GM19193 (cell line): Measurements from ENCODE around the gene SLC47A2.

ENCODE experiments used
- POLR2A ChIP-seq: IDR thresholded peaks from 4 replicates; pipeline ENCODE4 v1.6.1; 2011; ENCODE audit not compliant: insufficient read depth, insufficient read length; ENCODE audit errors: extremely low read depth

The SLC47A2 gene

DNA sequence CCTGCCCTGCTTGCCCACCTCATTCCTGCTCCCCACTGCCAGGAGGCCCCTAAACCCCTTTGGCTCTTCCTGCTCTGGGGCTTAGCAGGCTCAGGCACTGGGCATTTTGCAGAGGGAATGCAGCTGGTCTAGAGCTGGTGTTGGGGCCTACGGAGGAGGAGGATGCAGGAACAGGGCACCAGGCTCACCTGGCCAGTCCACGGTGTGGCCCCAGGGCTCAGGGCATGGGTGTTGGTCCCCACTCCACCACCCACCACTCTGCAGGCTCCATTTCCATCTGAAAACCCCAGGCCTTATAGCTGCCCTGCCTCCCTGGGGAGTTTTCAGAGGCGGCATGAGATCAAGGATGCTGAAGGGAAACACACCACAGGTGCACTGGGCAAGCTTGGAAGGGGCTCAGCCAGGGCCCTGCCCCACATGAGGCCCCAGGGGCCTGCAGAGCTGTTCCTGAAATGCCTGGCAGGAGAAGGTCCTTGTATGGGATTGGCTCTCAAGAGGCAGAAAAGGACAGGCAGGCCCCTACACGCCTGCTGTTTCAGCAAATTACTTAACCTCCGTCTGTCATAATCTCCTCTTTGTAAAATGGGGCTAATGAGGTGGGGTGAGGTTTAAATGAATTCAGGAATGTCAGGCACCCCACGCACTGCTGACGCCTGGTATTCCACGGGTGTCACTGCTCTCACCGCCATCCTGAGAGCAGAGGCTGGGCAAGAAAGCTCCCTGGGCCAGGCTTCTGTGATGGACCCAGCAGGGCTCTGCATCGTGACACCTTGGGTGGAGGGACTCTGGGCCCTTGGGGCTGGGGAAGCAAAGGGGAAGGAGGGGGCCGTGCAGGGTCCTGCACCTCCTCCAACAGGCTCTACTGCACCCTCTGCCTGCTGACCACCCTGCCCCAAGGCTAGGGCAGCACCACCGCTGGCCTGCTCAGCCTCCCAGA is 9.3 kb downstream of the SLC47A2 start:
- no peak for TF ChIP-seq POLR2A

DNA sequence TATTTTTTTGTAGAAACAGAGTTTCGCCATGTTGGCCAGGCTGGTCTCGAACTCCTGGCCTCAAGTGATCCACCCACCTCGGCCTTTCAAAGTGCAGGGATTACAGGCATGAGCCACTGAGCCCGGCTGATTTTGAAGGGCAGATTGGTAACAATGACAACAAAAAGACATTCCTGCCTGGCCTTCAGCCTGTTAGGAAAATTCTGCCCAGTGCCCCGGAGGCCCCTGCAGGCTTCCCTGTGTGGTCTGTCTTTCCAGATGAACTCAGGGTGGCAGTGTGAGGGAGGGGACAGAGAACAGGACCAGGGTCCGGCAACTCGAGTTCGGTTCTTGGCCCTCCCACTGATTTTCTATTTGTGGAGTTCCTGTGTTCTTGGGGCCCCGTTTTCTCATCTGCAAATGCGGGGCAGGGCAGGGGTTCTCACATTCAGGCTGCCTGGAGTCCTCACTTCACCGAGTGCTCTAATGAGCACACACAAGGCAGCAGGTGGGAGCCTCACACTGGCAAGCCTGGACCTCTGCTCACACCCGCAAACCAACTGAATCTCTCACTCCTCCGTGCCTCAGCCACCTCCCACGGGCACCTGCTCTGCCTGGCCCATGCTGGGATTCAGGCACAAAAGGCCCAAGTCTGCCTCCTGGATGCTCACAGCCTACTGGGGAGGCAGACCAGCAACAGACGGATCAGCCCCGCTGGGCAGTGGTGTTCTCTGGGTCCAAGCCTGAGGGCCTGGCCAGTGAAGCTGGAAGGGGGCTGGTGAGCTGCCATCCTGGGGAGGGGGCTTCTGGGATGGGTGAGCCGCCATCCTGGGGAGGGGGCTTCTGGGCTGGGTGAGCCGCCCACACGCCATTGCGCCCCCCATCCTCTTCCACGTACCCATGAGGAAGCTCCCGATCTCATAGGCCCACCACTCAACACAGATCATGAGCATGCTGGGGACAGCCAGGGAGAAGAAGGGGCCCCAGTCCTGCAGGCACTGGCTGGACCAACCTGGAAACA is 10.3 kb downstream of the SLC47A2 start:
- no peak for TF ChIP-seq POLR2A

DNA sequence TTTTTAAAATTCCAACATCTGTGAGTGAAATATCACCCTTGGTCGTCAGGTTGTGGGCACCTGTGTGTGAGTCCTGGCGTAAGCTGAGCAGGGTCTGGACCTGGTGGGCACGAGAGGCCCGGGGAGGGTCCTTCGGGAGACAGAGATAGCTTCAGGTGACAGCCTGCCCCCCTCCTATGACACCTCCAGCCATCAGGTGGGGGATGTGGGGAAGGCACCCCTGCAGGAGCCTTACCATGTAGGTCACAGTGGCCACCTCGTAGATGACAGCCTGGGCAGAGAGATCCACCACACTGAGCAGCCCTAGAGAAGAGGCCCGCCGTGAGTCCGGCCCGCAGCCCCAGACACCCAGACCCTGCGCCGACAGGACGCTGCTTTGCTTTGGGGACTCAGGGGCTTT is 11.2 kb downstream of the SLC47A2 start:
- TF ChIP-seq POLR2A = no peak

DNA sequence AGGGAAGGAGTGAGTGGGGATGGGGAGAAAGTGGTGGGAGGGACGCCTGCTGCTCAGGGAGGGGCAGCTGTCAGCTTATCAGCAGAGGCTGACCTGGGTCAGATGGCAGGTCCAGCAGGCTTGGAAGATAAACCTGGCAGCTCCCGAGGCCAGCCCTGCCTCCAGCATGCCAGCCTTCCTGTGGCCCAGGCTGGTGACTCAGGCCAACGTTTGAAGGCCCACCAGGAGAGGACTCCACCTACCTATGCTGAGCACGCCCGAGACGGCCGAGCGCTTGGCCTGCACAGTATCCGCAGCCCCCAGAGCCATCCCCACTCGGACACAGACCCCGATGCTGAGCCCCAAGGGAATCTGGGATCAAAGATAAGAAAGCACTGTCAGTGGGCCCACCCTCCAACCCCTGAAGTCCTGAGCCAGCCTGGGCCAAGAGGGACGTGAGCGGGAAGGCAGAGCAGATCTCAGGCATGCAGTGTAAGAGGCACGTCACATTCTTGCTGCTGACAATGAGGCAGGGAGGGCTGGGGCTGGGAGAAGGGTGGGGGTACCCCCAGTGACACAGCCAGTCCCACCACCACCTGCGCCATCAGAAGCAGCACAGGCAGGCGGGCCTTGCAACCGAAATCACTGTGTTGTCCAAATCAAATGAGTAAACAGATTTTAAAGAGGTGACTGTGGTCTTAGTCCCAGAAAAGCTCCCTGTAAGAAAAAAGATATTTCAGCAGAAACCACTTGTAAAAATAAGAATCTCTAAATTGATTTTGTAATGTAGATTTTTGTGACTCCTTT is 12.4 kb downstream of the SLC47A2 start:
- no peak for TF ChIP-seq POLR2A

DNA sequence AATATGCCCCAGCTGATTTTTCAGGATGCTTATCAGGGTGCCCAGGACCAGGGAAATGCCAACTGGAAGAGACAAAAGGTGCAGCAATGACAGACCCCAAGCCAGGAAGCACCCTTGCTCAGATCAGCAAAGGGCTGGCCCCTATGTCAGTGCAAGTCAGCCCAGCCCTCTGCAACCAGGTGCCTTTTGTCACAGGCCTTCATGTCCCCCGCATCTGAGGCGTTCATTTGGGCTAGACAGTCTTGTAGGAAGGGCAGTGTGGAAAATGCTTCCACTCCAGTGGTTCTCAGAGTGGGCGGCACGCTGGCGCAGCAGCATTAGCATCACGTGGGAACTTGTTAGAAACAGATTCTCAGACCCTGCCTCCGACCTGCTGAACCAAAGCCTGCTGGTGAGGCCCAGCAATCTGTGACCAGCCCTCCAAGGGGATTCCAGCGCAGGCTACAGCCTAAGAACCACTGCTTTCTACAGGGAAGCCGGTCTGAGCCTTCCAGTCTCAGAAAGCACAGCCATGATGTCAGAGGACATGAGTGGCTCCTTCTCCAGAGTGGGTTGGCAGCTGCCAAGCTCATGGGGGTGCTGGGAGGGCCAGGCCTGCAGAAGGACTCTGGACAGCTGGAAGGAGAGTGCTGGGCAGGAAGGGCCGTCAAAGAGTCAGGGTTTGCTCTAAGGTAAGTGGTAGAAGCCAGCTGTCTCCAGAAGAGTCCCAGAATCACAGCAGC is 13.1 kb downstream of the SLC47A2 start:
- no peak for TF ChIP-seq POLR2A

DNA sequence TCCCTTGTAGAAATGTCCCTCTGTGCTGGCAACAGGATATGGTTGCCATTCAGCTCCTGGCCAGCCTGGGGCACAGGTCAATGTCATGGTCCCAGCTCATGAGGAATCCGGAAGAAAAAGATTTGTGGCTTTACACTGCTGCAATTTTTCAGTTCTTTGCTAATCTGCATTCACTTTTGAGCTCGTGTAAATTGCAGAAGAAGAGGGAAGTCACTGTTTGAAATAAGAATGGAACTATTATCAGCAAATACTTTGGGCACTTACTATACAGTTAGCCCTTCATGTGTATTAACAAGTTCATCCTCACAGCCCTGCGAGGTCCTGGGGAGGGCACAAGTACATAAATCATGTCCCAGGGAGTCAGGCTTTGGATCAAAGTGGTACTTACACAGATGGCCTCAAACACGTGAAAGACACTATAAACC is 14.2 kb downstream of the SLC47A2 start:
- TF ChIP-seq POLR2A = no peak

DNA sequence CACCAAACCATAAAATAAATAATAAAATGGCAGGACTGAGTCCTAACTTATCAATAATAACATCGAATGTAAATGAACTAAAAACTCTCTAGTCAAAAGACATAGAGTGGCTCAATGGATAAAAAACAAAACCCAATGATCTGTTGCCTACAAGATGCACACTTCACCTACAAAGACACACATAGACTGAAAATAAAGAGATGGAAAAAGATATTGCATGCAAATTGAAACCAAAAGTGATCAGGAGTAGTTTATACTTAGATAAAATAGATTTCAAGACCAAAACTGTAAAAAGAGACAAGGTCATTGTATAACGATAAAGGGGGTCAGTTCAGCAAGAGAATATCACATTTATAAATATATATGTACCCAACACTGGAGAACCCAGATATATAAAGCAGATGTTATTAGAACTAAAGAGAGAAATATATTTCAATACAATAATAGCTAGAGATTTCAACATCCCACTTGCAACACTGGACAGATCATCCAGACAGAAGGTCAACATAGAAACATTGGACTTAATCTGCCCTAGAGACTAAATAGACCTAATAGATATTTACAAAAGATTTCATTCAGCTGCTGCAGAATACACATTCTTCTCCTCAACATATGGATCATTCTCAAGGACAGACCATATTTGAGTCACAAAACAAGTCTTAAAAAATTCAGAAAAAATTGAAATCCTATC is 29.8 kb downstream of the SLC47A2 start:
- no peak for TF ChIP-seq POLR2A

DNA sequence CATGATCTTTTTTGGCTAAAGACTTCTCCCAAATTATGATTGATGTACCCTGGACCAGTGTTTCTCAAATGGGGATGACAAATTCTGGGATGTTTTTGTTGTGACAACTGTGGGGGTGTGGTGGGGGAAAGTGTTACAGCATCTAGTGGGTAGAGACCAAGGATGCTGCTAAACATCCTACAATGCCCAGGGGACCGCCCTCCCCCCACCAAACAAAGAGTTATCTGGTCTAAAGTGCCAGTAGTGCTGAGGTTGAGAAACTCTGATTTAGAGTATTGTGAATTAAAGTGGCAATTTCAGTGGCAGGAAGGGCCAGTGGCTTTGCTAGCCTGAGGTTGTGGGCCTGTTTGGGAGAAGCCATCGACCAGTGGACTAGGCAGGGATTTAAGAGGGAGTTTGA is 33.3 kb downstream of the SLC47A2 start:
- TF ChIP-seq POLR2A = no peak

DNA sequence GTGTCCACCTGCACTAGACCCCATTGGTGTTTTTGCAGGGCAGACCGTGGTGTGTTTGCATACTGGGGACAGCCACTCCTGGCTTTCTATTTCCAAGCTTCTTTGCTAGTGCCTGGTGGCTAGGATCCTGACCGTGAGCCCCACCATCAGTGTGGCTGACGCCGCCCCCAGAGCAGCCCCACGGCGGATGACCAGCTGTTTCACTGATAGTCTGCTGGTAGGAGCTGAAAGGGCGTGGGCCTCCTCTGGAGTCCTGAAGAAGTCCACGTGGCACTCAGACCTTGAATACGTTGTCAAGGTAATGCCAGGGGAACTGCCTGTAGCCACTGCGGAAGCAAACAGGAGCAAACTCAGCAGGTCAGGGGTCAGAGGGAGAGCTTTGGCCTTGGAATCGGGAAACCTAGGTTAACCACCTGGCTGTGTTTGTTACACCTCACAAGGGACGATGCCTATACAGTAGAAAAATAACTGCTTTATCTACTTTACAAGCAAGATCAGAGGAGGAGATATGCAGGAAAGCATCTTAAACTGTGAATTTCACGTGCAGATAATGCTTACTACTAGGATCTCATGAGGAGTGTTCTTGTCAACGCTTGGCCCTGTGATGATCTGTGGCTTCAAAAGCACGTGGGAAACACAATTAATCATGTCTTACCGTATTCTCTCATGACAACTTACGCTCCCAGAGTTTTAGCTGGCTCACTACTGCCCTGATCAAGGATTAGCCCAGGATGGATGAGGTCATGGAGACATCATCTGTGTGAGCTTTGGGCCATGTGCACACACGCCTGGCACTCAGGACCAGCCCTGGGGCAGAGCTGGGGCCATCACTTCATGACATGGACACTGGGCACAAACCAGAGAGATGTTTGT is 37.6 kb downstream of the SLC47A2 start:
- no peak for TF ChIP-seq POLR2A

DNA sequence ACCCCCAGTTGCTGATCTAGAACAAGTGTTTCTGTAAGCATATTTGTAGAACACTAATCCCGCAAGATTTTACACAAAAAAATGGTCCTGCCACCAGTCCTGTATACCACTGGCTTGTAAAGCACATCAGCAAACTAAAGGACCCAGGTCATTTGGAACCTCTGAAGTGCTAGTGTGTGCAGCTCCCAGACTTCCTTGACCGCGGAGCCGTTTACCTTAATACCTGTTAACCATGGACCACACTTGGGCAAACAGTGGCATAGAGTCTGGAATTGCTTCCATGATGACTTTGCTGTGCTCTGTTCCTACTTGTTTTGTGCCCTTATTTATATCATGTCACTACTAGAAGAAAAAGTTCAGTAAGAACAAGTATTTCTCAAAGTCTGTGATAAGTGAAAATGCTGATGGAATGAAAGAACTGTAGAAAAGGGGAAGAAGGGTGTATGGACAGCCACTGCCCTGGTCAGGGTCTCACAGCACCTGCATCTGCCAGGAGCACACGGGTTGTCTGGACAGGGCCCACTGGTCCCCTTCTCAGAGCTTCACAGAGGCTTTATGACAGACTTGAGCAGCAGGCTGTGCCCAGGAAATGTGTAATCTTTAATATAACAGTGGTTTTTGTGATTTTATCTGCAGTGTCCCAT is 38.5 kb downstream of the SLC47A2 start:
- TF ChIP-seq POLR2A = no peak

DNA sequence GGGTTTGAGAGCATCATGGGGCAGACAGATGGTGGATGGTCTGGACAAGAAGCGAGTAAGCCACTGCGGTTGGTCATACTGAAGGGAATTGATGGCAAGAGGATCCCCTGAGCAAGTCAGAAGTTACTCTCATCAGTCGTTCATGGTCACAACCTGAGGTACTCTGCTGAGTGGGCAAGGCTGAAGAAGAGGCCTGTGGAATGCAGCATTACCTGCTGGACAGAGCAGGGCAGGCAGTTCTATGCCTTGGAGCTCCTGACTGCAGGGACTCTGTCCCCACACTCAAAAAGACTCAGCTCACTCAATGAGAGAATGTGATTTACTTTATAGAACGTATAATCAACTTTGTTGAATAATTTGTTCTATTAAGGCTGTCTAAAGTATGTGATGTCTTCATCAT is 39.5 kb downstream of the SLC47A2 start:
- TF ChIP-seq POLR2A = no peak

DNA sequence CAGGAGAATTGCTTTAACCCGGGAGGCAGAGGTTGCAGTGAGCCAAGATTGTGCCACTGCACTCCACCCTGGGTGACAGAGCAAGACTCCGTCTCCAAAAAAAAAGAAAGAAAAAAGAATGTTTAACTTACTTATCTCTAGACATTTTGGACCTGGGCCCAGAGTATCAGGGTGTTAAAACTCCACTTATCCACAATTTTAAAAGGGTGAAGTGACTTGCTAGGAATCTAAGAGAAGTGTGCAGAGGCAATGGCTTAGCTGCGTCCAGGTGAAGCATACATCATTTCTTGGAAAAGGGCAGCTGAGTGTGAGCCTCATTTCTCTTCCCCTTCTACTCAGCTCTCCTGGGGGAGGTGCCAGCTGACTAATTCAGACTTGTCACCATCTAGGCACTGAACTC is 42.8 kb downstream of the SLC47A2 start:
- TF ChIP-seq POLR2A = no peak

DNA sequence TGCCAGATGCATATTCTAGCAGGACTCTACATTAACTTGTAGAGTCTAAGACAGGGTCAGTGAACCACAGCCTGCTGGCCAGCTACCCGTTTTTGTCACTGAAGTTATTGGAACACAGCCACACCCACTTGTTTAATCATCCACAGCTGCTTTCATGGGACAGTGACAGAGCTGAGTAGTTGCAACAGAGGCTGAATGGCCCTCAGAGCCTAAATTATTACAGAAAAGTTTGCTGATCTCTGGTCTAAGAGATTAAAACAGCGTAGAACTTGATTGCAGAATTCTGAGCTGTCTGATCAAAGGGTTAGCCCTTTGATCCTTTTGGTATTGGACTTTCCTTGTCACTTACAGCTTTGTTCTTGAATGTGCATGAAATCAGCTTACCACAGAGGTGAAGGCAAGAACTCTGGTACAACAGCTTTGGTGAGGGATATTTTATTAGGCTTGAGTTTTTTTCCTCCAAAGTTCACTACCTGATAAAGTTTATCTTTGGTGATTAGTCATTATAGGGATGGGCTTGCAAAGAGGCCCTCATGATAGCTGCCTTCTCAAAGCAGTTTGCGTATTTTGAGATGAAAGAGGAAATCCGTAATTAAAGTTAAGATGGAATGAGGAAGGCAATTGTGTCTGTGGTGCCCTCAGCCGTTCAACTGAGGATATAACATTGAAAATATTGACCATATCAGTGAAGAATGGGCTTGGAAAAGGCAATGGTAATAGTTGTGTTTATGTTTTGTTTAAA is 44.2 kb downstream of the SLC47A2 start:
- no peak for TF ChIP-seq POLR2A
